B cell (primary cell): ENCODE data around the gene EXOSC6. TPM values are rescaled to one million over a fixed set of nuclear protein-coding genes. Genes with fewer than 3 reads are reported as not detected.
"Not testable (repeated sequence)": the region's sequence is repeated elsewhere in the genome, so short reads cannot be mapped to it uniquely, and the experiment has no call there.

Experiments
- ATAC-seq: fragments of 200-7000 bp; cut with Tn5 transposase; one replicate; pipeline ENCODE4 v1.10.0; 2021; ENCODE audit warnings: low read depth, mild to moderate bottlenecking, moderate number of reproducible peaks, moderate library complexity
- CTCF ChIA-PET: fragments of 350-600 bp; sonication (Branson Sonifier 250); formaldehyde crosslinking; loops from one replicate; lab custom pipeline; 2021; ENCODE audit warnings: antibody characterized with exemption, inconsistent platforms; lab: Charles Lee
- POLR2A ChIA-PET: fragments of 350-600 bp; sonication (Branson Sonifier 250); formaldehyde crosslinking; loops from one replicate; lab custom pipeline; 2021; ENCODE audit warnings: antibody characterized with exemption; lab: Charles Lee
- DNase-seq: peaks from one replicate; pipeline ENCODE4 v3.0.0; 2013
- H2AFZ ChIP-seq: 2 replicates; pipeline ENCODE4 v1.6.1; 2012; ENCODE audit warnings: mild to moderate bottlenecking, low read depth, low read length; ENCODE audit not compliant: insufficient read depth, poor library complexity, severe bottlenecking
- H3K27ac ChIP-seq, 2 donors: 1 replicate in 1 of 2; 2 replicates in 1 of 2; pipeline ENCODE4 v1.5.1; 2012 to 2013; ENCODE audit warnings: low read length in 2 of 2, mild to moderate bottlenecking in 2 of 2, moderate library complexity in 1 of 2
- H3K27me3 ChIP-seq, 4 experiments: fragments of 200-600 bp in 1 of 4; sonication (generic) in 1 of 4; replicated peaks in 1 of 4; 1 replicate in 2 of 4; 2 replicates in 2 of 4; pipeline versions ENCODE4 v1.6.1 to v1.7.0; 2013 to 2016; ENCODE audit warnings: low read length in 3 of 4, mild to moderate bottlenecking in 2 of 4, mixed read lengths in 1 of 4, moderate library complexity in 1 of 4; ENCODE audit not compliant: insufficient read depth in 4 of 4, control insufficient read depth in 3 of 4; ENCODE audit errors: control extremely low read depth in 1 of 4
- H3K36me3 ChIP-seq, 2 experiments: replicated peaks in 1 of 2; 1 replicate in 1 of 2; 2 replicates in 1 of 2; pipeline versions ENCODE4 v1.6.1 to v1.7.1; 2013; ENCODE audit warnings: low read length in 1 of 2; ENCODE audit not compliant: insufficient read depth in 2 of 2, control insufficient read depth in 1 of 2; ENCODE audit errors: control extremely low read depth in 1 of 2, extremely low read depth in 1 of 2
- H3K4me1 ChIP-seq, 2 donors: fragments of 200-600 bp in 1 of 2; sonication (generic) in 1 of 2; 1 replicate in 1 of 2; 2 replicates in 1 of 2; pipeline versions ENCODE4 v1.5.1 to v1.6.1; 2013 to 2017; ENCODE audit warnings: low read length in 2 of 2; ENCODE audit not compliant: control insufficient read depth in 2 of 2, insufficient read depth in 2 of 2
- H3K4me2 ChIP-seq: replicated peaks from 2 replicates; pipeline ENCODE3; 2012; ENCODE audit warnings: mild to moderate bottlenecking, low read depth, low read length; ENCODE audit not compliant: poor library complexity, severe bottlenecking
- H3K4me3 ChIP-seq, 5 experiments: fragments of 200-600 bp in 1 of 5; sonication (generic) in 1 of 5; 1 replicate in 3 of 5; 2 replicates in 2 of 5; pipeline versions ENCODE4 v1.5.1 to v1.7.0; 2011 to 2016; ENCODE audit warnings: low read length in 4 of 5, mild to moderate bottlenecking in 4 of 5, low read depth in 2 of 5, control low read depth in 1 of 5, moderate library complexity in 1 of 5; ENCODE audit not compliant: insufficient read depth in 1 of 5; ENCODE audit errors: control extremely low read depth in 1 of 5, extremely low read depth in 1 of 5
- H3K79me2 ChIP-seq: fragments of 200-600 bp; sonication (generic); one replicate; pipeline ENCODE4 v1.6.0; 2016; ENCODE audit warnings: low read length; ENCODE audit not compliant: control insufficient read depth, insufficient read depth
- H3K9ac ChIP-seq: fragments of 200-600 bp; sonication (generic); 2 replicates; pipeline ENCODE4 v1.6.1; 2017; ENCODE audit warnings: mild to moderate bottlenecking, low read length, moderate library complexity
- H3K9me3 ChIP-seq, 3 donors: one replicate each; pipeline versions ENCODE4 v1.6.1 to v1.7.1; 2013; ENCODE audit warnings: low read length in 2 of 3; ENCODE audit not compliant: control insufficient read depth in 2 of 3, insufficient read depth in 1 of 3; ENCODE audit errors: control extremely low read depth in 1 of 3
- H4K20me1 ChIP-seq: 2 replicates; pipeline ENCODE4 v1.6.0; 2012; ENCODE audit warnings: mild to moderate bottlenecking, low read length; ENCODE audit not compliant: insufficient read depth, control insufficient read depth, poor library complexity, severe bottlenecking
- H3K27ac Mint-ChIP-seq: one replicate; pipeline ENCODE4 v1.8.0; 2021; ENCODE audit warnings: mixed read lengths
- H3K27me3 Mint-ChIP-seq: one replicate; pipeline ENCODE4 v1.8.0; 2021; ENCODE audit warnings: mixed read lengths
- H3K4me1 Mint-ChIP-seq: one replicate; pipeline ENCODE4 v1.8.0; 2021; ENCODE audit warnings: mixed read lengths
- H3K4me3 Mint-ChIP-seq: one replicate; pipeline ENCODE4 v1.8.0; 2021; ENCODE audit warnings: mixed read lengths
- H3K9me3 Mint-ChIP-seq: one replicate; pipeline ENCODE4 v1.8.0; 2022; ENCODE audit warnings: mixed read lengths; ENCODE audit not compliant: insufficient read depth
- CTCF ChIP-seq: fragments of 200-600 bp; IDR thresholded peaks from one replicate; pipeline ENCODE4 v1.8.0; 2022; ENCODE audit warnings: antibody characterized with exemption, mild to moderate bottlenecking
- EZH2 ChIP-seq: IDR thresholded peaks from 2 replicates; pipeline ENCODE4 v1.6.1; 2012; ENCODE audit warnings: borderline replicate concordance, low read depth, mild to moderate bottlenecking, moderate library complexity, low read length; ENCODE audit not compliant: insufficient read depth, poor library complexity, severe bottlenecking
- WGBS: methylation state at CpG from one replicate; pipeline ENCODE4 v1.1.5; 2013; ENCODE audit warnings: missing lambda C conversion rate; ENCODE audit not compliant: insufficient coverage; 5-methylcytosine and 5-hydroxymethylcytosine counted together
- intact Hi-C: fragments of 100-400 bp; cut with micrococcal nuclease; formaldehyde crosslinking; loops from one replicate; pipeline ENCODE4 v1.10.0; 2022
- polyA plus RNA-seq: library from polyadenylated mRNA; depleted of rRNA; stranded (reverse); fragments of >200 nt; gene quantifications from 2 replicates; pipeline ENCODE4 v1.2.3, GENCODE V29; 2012
- total RNA-seq, 2 donors: library from RNA; stranded (reverse); fragments of 120-200 nt in 1 of 2; gene quantifications; 1 replicate in 1 of 2; 2 replicates in 1 of 2; pipeline versions ENCODE4 v1.2.3 to v1.2.4, GENCODE V29; 2013 to 2022

The EXOSC6 gene
- total and polyA plus RNA-seq, 2 donors (not counting 1 experiment from before 2014, with no cell fraction given): 13.0 to 42.3 TPM

DNA sequence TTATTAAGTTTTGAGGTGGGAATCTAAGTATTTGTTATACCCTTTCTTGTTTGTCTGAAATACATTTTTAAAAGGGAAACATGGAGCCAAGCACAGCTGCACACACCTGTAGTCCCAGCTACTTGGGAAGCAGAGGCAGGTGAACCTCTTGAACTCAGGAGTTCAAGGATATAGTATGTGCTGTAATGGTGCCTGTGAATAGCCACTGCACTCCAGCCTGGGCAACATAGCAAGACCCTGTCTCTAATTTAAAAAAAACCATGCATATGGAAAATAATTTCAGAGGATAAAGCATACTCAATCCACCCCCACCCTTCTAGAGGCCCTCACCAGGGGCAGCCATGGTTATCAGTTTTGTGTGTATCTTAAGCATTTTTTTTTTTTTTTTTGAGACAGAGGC lies 43.9 kb upstream of the EXOSC6 start:
- Histone ChIP-seq H3K27me3 (no peaks in the 10 kb centered on the region), H3K9me3 (no peaks in the 10 kb centered on the region), H3K4me3 (no peak overlapping the region), H3K27ac (no peak overlapping the region), H4K20me1 (no peaks in the 10 kb centered on the region), H3K4me2 (no peak overlapping the region), H2AFZ (no peak overlapping the region), H3K4me1 (peaks cover 8 to 16% of the 10 kb centered on the region in 2 donors), H3K36me3 (no peaks in the 10 kb centered on the region), H3K79me2 (peaks cover 23% of the 10 kb centered on the region), H3K9ac (no peak overlapping the region)
- H3K4me3 Mint-ChIP-seq: no peak overlapping the region
- no peak for TF ChIP-seq EZH2
- TF ChIP-seq CTCF: no peak
- H3K4me1 Mint-ChIP-seq: peaks cover 20% of the 10 kb centered on the region
- POLR2A ChIA-PET: interaction anchor here (0.7 kb wide), 1 partner anchor 8 kb away, joined by 3 read pairs; no protein-coding TSS in a partner anchor
- intact Hi-C loops: no loop called here
- DNase-seq (no peak), ATAC-seq (no peak)
- H3K27me3 Mint-ChIP-seq: no peaks in the 10 kb centered on the region
- no peaks in the 10 kb centered on the region for H3K9me3 Mint-ChIP-seq
- CTCF ChIA-PET: no interaction called here
- H3K27ac Mint-ChIP-seq: no peak overlapping the region

- H4K20me1 ChIP-seq: no peaks in the 10 kb centered on the region
- Mint-ChIP-seq H3K27ac (no peak overlapping the region), H3K9me3 (no peaks in the 10 kb centered on the region), H3K4me1 (peaks cover 13% of the 10 kb centered on the region), H3K4me3 (no peak overlapping the region), H3K27me3 (no peaks in the 10 kb centered on the region)
- no peaks in the 10 kb centered on the region for H3K36me3 ChIP-seq
- H3K4me3 ChIP-seq: no peak overlapping the region
- no peak for DNase-seq
- POLR2A ChIA-PET: interaction anchor here (0.7 kb wide), 1 partner anchor 52 kb away, joined by 5 read pairs; the partner anchor contains the start of gene DDX19A
- H2AFZ ChIP-seq: no peak overlapping the region
- H3K27me3 ChIP-seq: no peaks in the 10 kb centered on the region
- no peak overlapping the region for H3K27ac ChIP-seq
- peaks cover 12% of the 10 kb centered on the region for H3K79me2 ChIP-seq
- no peak for TF ChIP-seq EZH2
- TF ChIP-seq CTCF: no peak
- H3K4me2 ChIP-seq: no peak overlapping the region
- peaks cover 0 to 11% of the 10 kb centered on the region in 2 donors for H3K4me1 ChIP-seq
- intact Hi-C loops: no loop called here
- no peak overlapping the region for H3K9ac ChIP-seq
- no peaks in the 10 kb centered on the region for H3K9me3 ChIP-seq
- 97% methylated on average over 24 of the region's 28 CpGs for WGBS
- no peak for ATAC-seq
- CTCF ChIA-PET: no interaction called here
Measured at GRCh38 chr16:70294385-70295025, 42.8 kb upstream of the EXOSC6 start.

DNA sequence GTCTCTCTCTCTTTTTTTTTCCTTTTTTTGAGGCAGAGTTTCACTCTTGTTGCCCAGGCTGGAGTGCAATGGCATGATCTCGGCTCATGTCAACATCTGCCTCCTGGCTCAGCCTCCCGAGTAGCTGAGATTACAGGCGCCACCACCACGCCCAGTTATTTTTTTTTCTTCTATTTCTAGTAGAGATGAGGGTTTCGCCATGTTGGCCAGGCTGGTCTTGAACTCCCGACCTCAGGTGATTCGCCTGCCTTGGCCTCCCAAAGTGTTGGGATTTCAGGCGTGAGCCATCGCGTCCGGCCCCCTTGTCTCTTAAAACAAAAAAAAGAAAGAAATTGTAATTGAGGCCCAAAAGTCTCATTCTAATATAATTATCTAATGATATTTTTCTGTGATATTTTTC lies 40.4 kb upstream of the EXOSC6 start:
- H3K27me3 ChIP-seq, H3K27ac ChIP-seq, H2AFZ ChIP-seq, H3K9me3 ChIP-seq, H3K9ac ChIP-seq, ATAC-seq, H3K27ac Mint-ChIP-seq, H3K4me3 ChIP-seq, H3K4me2 ChIP-seq, DNase-seq, H3K4me3 Mint-ChIP-seq, H4K20me1 ChIP-seq, H3K36me3 ChIP-seq, H3K9me3 Mint-ChIP-seq, H3K27me3 Mint-ChIP-seq, CTCF ChIA-PET, intact Hi-C loops: not testable (repeated sequence)
- peaks cover 13% of the 10 kb centered on the region for H3K4me1 Mint-ChIP-seq
- POLR2A ChIA-PET: interaction anchor here (0.5 kb wide), 1 partner anchor 18 kb away, joined by 5 read pairs; no protein-coding TSS in a partner anchor
- Histone ChIP-seq H3K4me1 (peaks cover 0 to 16% of the 10 kb centered on the region in 2 donors), H3K79me2 (peaks cover 22% of the 10 kb centered on the region)
- 100% methylated on average over 1 of the region's 11 CpGs for WGBS
